ENCODE measurements around the gene FMNL2. TPM values are rescaled to one million over a fixed set of nuclear protein-coding genes. Genes with fewer than 3 reads are reported as not detected.

The FMNL2 gene
- total RNA-seq, 1 donor from 2014 or later: 129 TPM

GRCh38 chr2:152433791-152434190 lies 98.8 kb downstream of the FMNL2 start:
- no peak for ATAC-seq
- intact Hi-C loops (cut with DNase I): no loop called here
- no peak for DNase-seq (ENCODE audit: low spot score)

- intact Hi-C loops (cut with DNase I): no loop called here
- ATAC-seq (no peak), DNase-seq (ENCODE audit: low spot score) (no peak)
Observed at GRCh38 chr2:152434395-152435182, 99.6 kb downstream of the FMNL2 start.

- no peak for DNase-seq (ENCODE audit: low spot score)
- no peak for ATAC-seq
Observed at GRCh38 chr2:152436148-152436547, 101.2 kb downstream of the FMNL2 start.

GRCh38 chr2:152437276-152438108 lies 102.5 kb downstream of the FMNL2 start:
- DNase-seq (ENCODE audit: low spot score): no peak
- no peak for ATAC-seq
- intact Hi-C loops (cut with DNase I): no loop called here

More at GRCh38 chr2:152436148-152436547, 101.2 kb downstream of the FMNL2 start:
- intact Hi-C loops (cut with DNase I): no loop called here

GRCh38 chr2:152440049-152440448 lies 105.1 kb downstream of the FMNL2 start:
- intact Hi-C loops (cut with DNase I): no loop called here
- DNase-seq (ENCODE audit: low spot score) (no peak), ATAC-seq (no peak)

GRCh38 chr2:152440460-152440859 lies 105.5 kb downstream of the FMNL2 start:
- DNase-seq (ENCODE audit: low spot score): no peak
- intact Hi-C loops (cut with DNase I): no loop called here
- ATAC-seq: no peak

- intact Hi-C loops (cut with DNase I): no loop called here
- ATAC-seq (no peak), DNase-seq (ENCODE audit: low spot score) (no peak)
Observed at GRCh38 chr2:152441961-152442360, 107.0 kb downstream of the FMNL2 start.

- DNase-seq (ENCODE audit: low spot score) (no peak), ATAC-seq (peak; percentile 72)
- intact Hi-C loops (cut with DNase I): no loop called here
Observed at GRCh38 chr2:152443771-152444170, 108.8 kb downstream of the FMNL2 start.

- peak; percentile 36 for ATAC-seq
- intact Hi-C loops (cut with DNase I): no loop called here
- no peak for DNase-seq (ENCODE audit: low spot score)
Observed at GRCh38 chr2:152444448-152444847, 109.5 kb downstream of the FMNL2 start.

GRCh38 chr2:152445375-152445774 lies 110.4 kb downstream of the FMNL2 start:
- intact Hi-C loops (cut with DNase I): no loop called here
- ATAC-seq (peak; percentile 46), DNase-seq (ENCODE audit: low spot score) (no peak)

- ATAC-seq (peak; percentile 83), DNase-seq (ENCODE audit: low spot score) (no peak)
- intact Hi-C loops (cut with DNase I): no loop called here
Observed at GRCh38 chr2:152445791-152446201, 110.8 kb downstream of the FMNL2 start.

- intact Hi-C loops (cut with DNase I): no loop called here
- ATAC-seq (no peak), DNase-seq (ENCODE audit: low spot score) (no peak)
Observed at GRCh38 chr2:152446213-152446612, 111.2 kb downstream of the FMNL2 start.

- no peak for DNase-seq (ENCODE audit: low spot score)
- no peak for ATAC-seq
- intact Hi-C loops (cut with DNase I): no loop called here
Observed at GRCh38 chr2:152447897-152448296, 112.9 kb downstream of the FMNL2 start.

- ATAC-seq: no peak
- DNase-seq (ENCODE audit: low spot score): no peak
- intact Hi-C loops (cut with DNase I): no loop called here
Observed at GRCh38 chr2:152448606-152449005, 113.6 kb downstream of the FMNL2 start.

GRCh38 chr2:152449578-152449977 lies 114.6 kb downstream of the FMNL2 start:
- intact Hi-C loops (cut with DNase I): no loop called here
- DNase-seq (ENCODE audit: low spot score): no peak
- no peak for ATAC-seq

GRCh38 chr2:152450176-152450575 lies 115.2 kb downstream of the FMNL2 start:
- intact Hi-C loops (cut with DNase I): no loop called here
- no peak for DNase-seq (ENCODE audit: low spot score)
- ATAC-seq: no peak

- intact Hi-C loops (cut with DNase I): no loop called here
- ATAC-seq: peak; percentile 27
- DNase-seq (ENCODE audit: low spot score): no peak
Observed at GRCh38 chr2:152452256-152452973, 117.4 kb downstream of the FMNL2 start.

- ATAC-seq (peak; percentile 63), DNase-seq (ENCODE audit: low spot score) (no peak)
- intact Hi-C loops (cut with DNase I): no loop called here
Observed at GRCh38 chr2:152453129-152453911, 118.3 kb downstream of the FMNL2 start.

GRCh38 chr2:152454371-152454770 lies 119.4 kb downstream of the FMNL2 start:
- intact Hi-C loops (cut with DNase I): no loop called here
- ATAC-seq: no peak

More at GRCh38 chr2:152454371-152454770, 119.4 kb downstream of the FMNL2 start:
- no peak for DNase-seq (ENCODE audit: low spot score)
